Ecto neural progenitor cell (in vitro differentiated cells): ENCODE measurements around the gene ABCC4.

Source experiments
- DNase-seq: peaks from one replicate; pipeline ENCODE4 v3.0.0-alpha.2; 2018; ENCODE audit warnings: low spot score

The ABCC4 gene

DNA sequence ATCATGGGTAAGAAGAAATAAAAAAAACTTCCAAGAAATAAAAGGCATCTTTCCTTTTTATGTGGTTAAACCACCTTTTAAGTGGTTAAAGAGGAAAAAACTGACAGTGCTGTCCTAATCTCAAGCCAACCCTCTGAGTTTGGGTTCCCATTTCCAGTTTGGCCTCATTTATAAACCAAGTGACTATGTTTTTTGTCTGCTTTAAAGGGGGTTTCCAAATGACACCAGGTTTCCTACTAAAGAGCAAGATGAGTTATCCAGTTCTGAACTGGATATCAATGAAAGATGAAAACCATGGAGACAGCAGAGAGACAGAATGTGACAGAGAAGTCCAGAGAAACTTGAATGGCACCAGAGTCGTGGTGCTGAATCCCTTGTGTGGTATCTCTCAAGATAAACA is 251.5 kb downstream of the ABCC4 start:
- DNase-seq: no peak

GRCh38 chr13:95044452-95045205 is 256.6 kb downstream of the ABCC4 start:
- no peak for DNase-seq

DNA sequence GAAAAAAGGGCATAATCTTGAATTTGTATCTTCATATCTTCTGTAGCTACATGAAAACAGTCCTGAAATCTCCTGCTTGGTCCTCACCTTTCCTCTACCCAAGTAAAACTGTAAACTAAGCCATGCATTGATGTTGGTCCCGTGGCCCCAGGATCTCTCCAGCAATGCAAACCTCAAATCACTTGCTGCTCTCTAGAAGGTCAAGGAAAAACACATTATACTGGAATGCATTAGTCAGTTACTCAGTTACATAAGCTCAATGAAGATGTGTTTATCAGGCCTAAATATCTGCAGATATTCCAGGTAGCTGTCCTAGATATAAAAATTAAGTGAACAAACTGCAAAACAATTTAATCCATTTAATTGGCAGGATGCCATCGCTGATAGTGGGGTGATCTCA is 261.8 kb downstream of the ABCC4 start:
- no peak for DNase-seq

GRCh38 chr13:95038949-95039348 is 262.3 kb downstream of the ABCC4 start:
- no peak for DNase-seq

DNA sequence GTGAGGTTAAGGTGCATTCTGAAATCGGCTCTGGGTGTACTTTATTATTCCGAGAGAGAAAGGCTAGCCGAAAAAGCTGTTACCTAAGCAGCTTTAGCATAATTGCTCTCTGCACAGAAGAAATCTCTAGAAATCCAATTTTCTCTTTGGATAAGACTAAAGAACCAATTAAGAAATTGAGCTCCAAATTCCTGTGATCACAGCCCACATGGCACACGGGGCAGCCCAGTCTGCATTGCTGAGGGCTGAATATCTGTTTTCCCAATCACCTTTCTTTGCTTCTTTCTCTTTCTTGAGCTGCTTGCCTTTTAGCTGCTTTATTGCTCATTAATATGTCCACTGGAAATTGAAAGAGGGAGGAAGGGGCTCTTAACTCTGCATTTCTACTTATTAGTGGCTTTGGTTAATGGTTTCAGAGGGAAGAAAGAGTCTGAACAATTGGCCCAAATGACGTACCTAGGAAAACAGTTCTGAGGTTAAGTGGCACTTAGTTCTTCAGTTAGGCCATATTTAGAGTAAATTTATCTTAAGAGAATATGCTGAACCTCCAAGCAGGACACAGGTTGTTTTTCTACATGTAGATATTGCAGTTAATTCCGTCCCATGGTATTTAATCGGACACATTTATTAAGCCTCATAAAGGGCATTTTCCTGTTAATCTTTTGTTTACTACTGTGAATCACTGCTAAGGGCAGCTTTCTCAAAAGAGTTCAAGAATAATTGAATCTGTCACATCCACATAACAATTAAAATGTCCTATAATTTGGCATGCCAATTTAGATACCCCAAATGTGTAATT is 265.7 kb downstream of the ABCC4 start:
- DNase-seq: no peak

GRCh38 chr13:95033890-95034289 is 267.4 kb downstream of the ABCC4 start:
- DNase-seq: no peak

DNA sequence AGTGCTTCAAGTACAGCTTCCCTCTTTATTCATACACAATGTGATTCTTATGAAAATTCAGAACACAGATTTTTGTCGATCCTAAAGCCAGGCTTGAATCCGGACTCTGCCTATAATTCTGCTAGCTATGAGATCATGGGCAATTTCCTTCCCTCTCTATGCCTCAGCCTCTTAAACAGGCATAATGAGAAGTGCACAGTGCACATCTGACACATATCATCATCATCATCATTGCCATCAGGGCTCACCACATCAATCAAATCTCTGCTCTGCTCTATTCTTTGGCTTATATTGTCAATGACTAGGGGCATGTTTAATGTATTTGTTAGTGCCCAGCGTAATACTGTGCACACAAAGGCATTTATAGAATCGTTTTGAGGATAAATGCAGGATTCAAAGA is 269.1 kb downstream of the ABCC4 start:
- DNase-seq: no peak

DNA sequence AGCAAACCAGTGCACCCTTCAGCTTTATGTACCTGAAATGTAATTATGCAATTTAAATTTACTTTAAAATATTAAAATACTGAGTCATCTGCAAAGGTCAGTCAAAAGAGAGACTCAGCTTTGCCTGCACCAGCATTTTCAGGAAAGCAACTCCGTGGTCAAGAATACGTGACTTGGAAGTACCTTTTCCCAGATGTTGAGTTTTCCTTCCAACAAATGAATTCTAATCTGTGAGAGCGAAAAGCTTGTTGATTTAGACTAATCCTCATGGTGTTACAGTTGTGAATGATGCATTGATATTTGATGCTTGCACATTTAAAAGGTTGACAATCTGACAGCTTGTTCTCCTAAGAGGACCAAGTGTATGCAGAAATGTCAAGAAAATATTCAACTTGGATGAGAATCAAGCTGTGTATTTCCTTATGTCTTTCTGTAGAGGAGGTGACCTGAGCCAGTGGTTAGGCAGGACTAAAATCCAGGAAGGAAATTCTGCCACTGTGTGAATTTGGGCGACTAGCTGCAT is 270.4 kb downstream of the ABCC4 start:
- no peak for DNase-seq

GRCh38 chr13:95027638-95028037 is 273.6 kb downstream of the ABCC4 start:
- no peak for DNase-seq

GRCh38 chr13:95025116-95025515 is 276.1 kb downstream of the ABCC4 start:
- no peak for DNase-seq

DNA sequence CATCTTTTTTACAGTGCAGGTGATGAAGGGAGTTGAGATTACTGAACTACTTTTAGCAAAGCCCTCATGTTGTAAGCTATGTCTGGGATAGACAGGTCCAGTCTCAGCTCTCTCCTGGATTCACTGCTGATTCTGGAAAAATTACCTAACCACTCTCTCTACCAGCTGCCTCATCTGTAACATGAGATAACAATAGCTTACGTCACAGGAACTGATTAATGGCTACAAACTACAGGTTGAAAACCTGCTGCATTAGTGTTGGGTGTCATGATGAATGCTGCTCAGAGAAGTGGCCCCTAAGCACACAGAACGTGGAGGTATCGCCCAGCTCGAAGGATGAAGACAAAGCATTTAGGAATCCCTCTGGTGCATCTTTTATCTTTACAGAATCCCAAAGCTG is 277.8 kb downstream of the ABCC4 start:
- no peak for DNase-seq

DNA sequence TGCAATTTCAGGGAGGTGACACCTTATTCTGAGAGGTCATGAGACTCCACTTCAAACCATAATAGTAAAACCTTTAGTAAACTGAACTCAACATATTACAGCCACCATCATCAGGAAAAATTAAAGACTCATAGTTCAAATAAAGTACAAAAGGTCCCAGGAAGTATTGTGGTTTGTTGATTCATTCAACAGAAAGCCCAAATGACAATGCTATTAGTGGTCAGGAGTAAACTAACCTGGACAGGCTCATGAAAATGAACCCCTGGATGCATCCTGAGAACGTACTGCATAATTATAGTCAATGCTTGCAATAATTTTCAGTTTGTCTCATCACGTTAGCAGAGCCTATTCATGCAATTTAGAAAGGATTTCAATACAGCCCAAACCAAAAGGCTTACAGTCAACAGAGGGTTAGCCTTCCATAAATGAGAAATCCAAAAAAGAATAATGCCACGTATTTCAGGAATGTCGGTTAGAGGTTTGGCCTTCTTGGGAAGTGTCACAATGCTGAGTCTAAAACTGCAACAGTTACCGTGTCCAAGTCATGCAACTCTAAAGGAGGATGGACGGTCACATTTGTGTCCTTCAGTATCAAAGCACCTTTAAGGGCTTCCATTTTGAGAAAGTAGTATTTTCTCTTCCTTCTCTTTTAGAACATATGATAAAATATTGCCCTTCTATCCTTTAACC is 280.8 kb downstream of the ABCC4 start:
- no peak for DNase-seq

GRCh38 chr13:95019886-95020285 is 281.4 kb downstream of the ABCC4 start:
- DNase-seq: no peak

GRCh38 chr13:95007322-95007721 is 293.9 kb downstream of the ABCC4 start:
- no peak for DNase-seq

DNA sequence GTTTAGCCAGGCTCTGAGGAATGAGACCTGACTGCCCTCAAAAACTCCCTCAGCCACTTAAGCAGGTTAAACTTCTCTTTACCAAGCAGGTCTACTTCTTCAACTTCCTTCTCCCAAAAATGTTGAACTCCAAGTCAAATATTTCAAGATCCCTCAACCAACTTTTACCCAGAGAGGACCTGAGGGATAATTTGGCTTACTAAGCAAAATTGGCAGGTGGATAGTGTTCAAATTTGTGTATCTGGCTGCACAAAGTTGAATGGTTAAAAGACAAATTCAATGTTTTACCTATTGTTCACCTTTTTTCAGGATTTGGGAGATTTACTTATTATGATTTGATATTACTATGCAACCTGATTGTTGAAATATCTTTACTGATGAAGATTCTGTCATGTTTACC is 296.0 kb downstream of the ABCC4 start:
- no peak for DNase-seq

DNA sequence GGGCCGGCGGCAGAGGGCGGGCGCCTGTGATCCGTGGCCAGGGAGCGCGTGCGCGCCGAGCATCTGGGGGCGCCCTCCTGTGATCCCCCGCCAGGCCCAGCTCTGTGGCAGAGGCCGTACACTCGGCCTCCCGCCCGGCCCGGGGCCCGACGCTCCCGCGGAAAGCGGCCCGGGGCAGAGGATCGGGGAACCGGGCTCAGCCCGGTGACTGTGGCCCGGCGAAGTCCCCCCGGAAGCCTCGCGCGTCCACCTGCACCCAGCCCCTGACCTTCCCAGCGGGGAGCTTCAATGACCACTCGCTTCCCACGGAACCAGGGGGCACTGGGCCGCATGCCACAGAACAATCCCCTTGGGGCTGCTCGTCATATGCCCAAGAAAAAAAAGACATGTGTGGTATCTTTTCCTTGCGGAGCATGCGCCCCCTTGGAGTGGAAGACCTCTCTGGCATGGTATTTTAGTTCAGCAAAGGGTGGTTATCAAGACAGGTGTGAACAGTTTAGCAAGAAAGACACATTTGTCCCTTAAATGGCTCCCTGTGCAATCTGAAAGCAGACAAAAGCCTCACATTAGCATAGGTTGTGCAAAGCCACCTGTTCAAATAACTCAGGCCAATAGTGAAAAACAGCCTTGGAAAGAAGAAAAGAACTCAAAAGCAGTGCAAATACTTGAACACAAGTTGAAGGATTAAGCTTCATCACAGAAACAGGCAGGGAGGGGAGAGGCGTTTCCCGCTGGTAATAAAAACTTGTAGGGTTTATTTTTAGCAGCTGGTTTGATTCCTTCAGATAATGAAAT is 298.0 kb downstream of the ABCC4 start:
- DNase-seq: no peak

GRCh38 chr13:95002126-95002525 is 299.1 kb downstream of the ABCC4 start:
- DNase-seq: no peak

DNA sequence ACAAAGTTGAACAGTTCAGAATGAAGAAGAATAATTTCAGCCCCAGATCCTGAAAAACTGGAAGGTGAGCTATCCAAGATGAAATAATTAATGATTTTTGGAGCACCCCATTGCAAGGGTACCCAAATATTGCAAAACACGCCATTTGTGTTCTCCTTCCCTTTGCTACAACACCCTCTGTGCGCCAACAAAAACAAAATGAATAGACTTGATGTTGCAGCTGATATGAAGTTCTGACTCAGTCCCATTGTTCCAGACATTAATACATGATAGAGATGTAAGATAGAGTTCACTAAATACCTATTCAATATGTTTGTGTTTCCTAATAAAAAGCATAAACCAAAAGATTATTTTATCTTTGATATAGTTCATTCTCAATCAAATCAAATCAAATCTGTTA is 301.4 kb downstream of the ABCC4 start:
- DNase-seq: no peak

- DNase-seq: no peak
Observed at GRCh38 chr13:94997126-94997525, 304.1 kb downstream of the ABCC4 start.

- DNase-seq: no peak
Observed at GRCh38 chr13:94996445-94996844, 304.8 kb downstream of the ABCC4 start.

- no peak for DNase-seq
Observed at GRCh38 chr13:94994506-94994905, 306.7 kb downstream of the ABCC4 start.

DNA sequence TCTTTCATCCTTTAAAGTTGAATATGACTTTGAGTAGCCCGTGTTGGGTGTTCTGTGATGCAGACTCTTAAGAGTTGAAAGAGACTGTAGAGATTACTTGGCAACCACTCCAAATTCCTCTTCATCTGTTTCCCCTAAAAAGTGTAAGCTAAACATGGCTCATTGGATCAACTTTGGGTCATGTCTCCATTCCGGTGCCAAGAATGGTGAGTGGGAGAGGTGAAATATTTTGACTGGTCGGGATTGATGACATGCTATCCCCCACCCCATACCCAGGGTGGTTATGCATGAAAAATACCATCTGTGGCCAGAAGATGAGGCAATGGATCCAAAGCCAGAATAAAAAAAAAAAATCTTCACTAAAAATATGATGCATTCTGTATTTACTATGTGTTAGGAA is 307.6 kb downstream of the ABCC4 start:
- DNase-seq: no peak
